Fibroblast of skin of left biceps (primary cell): ENCODE measurements around the gene PCSK7.
"Not testable (repeated sequence)": the region's sequence is repeated elsewhere in the genome, so short reads cannot be mapped to it uniquely, and the experiment has no call there.

ENCODE experiments used
- DNase-seq, 2 experiments: peaks; one replicate each; pipeline ENCODE4 v3.0.0-alpha.2; 2013; ENCODE audit warnings: low read depth in 2 of 2

The PCSK7 gene

GRCh38 chr11:117183724-117184349 lies 48.0 kb downstream of the PCSK7 start:
- no peak for DNase-seq

GRCh38 chr11:117183178-117183577 lies 48.7 kb downstream of the PCSK7 start:
- DNase-seq = not testable (repeated sequence)

- DNase-seq = no peak
These were observed 49.3 kb downstream of the PCSK7 start for GRCh38 chr11:117182551-117182935.

- no peak for DNase-seq
These were observed 50.0 kb downstream of the PCSK7 start for GRCh38 chr11:117181586-117182550.

GRCh38 chr11:117180661-117181585 lies 51.0 kb downstream of the PCSK7 start:
- no peak for DNase-seq

GRCh38 chr11:117180020-117180419 lies 51.9 kb downstream of the PCSK7 start:
- DNase-seq = no peak

DNA sequence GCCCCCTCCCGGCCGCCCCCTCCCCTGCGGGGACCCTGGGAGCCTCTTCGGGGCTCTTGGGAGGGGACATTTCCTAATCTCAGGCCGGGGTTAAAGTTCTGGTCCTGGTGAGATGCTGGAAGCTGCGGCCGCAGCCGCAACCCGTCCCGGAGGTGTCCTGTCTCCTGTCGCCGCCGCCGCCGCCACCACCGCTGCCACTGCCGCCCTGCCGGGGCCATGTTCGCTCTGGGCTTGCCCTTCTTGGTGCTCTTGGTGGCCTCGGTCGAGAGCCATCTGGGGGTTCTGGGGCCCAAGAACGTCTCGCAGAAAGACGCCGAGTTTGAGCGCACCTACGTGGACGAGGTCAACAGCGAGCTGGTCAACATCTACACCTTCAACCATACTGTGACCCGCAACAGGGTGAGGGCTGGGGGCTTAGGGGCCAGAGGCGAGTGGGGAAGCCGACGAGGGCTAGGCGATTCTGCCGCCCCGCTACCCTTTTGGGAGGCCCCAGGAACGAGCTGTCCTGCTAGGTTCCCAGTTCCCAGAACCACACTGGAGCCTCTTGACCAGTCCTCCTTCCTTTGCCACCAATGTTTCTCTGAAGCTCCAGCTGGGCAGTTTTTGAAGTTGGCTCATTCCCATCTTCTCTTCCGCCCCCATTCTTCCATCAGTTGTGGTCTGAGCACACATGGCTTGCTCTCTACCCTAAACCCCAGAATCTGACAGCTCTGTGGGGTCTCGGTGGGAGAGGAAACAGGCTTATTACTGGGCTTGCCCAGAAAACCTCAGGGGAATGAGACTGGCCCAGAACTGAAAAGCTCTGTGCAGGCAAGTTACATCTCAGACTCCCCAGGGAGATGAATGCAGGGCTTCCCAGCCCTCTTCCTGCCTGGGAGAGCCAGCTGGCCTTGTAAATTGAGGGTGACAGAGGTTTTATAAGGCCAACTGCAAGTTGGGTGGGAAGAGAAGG lies 52.5 kb downstream of the PCSK7 start:
- DNase-seq = no peak

DNA sequence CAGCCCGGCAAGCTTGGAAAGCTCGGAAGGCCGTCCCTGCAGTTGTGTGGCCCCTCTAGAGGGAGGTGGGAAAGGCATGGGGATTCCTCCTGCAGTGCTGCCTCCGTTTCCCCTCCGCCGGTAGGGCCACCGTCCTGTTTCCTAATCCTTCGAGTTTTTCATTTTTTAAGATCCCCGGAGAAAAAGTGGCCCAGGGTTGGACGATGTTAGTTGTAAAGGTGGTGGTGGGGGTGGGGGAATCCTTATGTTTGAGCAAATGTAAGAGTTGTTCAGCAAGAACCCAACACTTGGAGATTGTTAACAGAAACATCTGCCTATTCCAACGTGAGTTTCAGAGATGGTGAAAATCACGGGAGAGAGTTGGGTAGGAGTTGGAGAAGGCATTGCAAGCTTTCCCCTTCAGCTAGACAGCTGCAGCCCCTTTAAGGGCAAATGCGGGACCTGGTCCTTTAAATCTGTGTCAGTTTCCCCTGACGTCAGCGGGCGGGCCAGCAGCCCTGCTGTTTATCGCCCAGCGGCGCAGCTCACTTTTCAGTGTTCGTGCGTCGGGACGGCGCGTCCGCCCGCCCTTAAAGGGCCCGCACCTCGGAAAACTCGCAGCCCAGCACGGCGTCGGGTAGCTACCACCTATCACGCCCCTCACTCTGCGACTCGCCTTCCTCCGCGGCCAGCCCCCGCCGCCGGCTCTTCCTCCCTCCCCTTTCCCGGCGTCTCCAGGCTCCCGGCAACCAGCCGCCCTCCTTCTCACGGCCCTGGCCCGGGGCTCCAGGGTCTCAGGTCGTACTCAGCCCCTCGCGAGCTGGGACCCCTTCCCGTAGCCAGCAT lies 53.5 kb downstream of the PCSK7 start, which contains the start of gene SIDT2:
TSS of gene SIDT2 (plus strand) at position 534 of the 825 bp plus-strand sequence. CDS start 521 bp downstream, outside the sequence.
- DNase-seq = peak; percentile 75 to 83

DNA sequence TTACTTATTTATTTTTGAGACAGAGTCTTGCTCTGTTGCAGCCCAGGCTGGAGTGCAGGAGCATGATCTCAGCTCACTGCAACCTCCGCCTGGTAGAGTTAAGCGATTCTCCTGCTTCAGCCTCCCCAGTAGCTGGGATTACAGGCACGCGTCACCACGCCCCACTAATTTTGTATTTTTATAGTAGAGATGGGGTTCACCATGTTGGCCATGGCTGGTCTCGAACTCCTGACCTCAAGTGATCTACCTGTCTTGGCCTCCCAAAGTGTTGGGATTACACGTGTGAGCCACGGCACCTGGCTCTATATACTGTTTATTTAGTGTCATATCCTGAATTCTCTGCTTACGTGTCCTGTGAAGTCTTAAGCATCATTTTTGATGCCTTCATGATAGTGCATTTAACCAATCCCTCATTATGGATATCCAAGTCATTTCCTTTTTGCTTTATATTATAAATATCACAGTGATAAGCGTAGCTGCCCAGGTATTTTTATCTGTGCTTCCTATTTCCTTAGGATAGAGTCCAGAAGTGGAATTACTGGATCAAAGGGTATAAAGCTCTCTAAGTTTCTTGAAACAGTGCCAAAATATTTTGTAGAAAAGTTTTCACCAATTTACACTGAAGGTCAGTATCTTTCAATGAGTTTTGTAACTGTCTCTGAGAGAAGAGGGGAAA lies 54.2 kb downstream of the PCSK7 start:
- no peak for DNase-seq

DNA sequence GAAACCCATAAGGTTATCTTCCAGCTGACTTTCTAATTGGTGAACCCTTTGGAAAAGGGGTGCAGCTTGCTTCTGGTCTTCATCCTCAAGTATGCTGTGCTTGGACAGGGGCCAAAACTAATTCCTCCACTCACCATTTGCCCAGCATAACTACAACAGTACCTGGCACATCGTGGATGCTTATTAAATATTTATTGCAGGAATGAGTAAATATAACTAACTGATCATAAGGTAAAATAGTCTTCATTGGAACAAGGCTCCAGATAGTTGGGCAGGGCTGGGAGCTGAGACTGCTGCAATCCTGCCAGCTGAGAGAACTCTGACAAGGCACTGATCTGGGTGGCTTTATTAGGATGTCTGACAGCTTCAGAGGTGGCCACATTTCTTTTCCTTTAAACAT lies 55.7 kb downstream of the PCSK7 start:
- no peak for DNase-seq

GRCh38 chr11:117175781-117176180 lies 56.1 kb downstream of the PCSK7 start:
- DNase-seq = no peak

- DNase-seq = no peak
These were observed 56.8 kb downstream of the PCSK7 start for GRCh38 chr11:117175104-117175503.

GRCh38 chr11:117172724-117173421 lies 59.0 kb downstream of the PCSK7 start:
- no peak for DNase-seq

- DNase-seq = no peak
These were observed 60.3 kb downstream of the PCSK7 start for GRCh38 chr11:117171404-117172061.

DNA sequence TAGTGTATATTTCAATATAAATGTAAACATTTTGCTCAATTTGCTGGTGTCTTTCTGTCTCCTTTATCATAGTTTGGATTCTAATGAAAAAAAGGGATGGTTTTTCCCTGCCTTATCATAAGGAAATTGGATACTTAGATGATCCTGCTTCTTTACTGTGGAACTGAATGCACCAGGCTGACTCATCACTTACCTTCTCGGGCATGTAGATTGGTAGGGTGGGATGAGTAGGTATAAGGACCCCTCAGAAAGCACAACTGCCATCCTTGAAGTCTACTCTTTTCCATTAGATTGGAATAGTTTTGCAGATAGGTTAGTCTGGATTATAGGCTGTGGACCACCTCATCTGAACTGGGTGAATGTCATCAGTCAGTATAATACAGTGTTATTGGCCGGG lies 60.9 kb downstream of the PCSK7 start:
- DNase-seq = no peak

DNA sequence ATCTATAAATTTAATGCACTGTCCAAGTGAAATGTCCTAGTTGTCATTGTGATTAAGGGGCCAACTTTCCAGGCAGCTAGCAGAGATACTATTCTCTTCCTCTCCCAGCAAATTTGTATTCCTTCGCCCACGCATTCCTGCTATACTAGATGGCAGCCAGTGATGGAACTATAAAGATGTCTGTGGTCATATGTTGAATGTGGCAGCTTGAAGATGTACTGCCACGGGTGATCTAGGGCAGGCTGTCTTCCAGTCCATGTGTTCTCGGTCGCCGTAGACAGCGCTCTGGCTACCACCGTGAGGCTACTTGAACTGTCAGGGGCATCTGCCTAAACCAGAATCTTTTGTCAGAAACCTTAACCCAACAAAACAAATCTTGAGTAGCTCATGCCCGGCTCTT lies 61.7 kb downstream of the PCSK7 start:
- DNase-seq = no peak

GRCh38 chr11:117169736-117170135 lies 62.1 kb downstream of the PCSK7 start:
- DNase-seq = no peak

GRCh38 chr11:117166491-117166890 lies 65.4 kb downstream of the PCSK7 start:
- DNase-seq = no peak
